ENCODE data around the gene FOXD1.
"Not testable (repeated sequence)": the region's sequence is repeated elsewhere in the genome, so short reads cannot be mapped to it uniquely, and the experiment has no call there.

Gene FOXD1

GRCh38 chr5:73411936-73412596 is 36.5 kb downstream of the FOXD1 start:
- no peak for DNase-seq

- not testable (repeated sequence) for DNase-seq
These were observed 38.6 kb downstream of the FOXD1 start for GRCh38 chr5:73409927-73410326.

GRCh38 chr5:73405691-73406090 is 42.9 kb downstream of the FOXD1 start:
- DNase-seq, result no peak

GRCh38 chr5:73399775-73400174 is 48.8 kb downstream of the FOXD1 start:
- DNase-seq, result no peak

Measured in activated T-cell treated with anti-CD3 and anti-CD28 coated beads for 4 hours (primary cell).